COLO668 (cell line): ENCODE data around the gene MIOX.

Source experiments
- DNase-seq: peaks from one replicate; lab custom pipeline; 2025; ENCODE audit not compliant: unreplicated experiment; lab: John Stamatoyannopoulos, UW

MIOX gene

GRCh38 chr22:50489363-50490243 lies 2.9 kb downstream of the MIOX start:
- DNase-seq: no peak

GRCh38 chr22:50490531-50491308 lies 4.1 kb downstream of the MIOX start:
- peak; percentile 49 for DNase-seq

- DNase-seq: no peak
These were observed 10.4 kb downstream of the MIOX start for GRCh38 chr22:50497093-50497492.

GRCh38 chr22:50498322-50498890 lies 11.7 kb downstream of the MIOX start:
- DNase-seq: peak; percentile 73

GRCh38 chr22:50500452-50500851 lies 13.8 kb downstream of the MIOX start:
- no peak for DNase-seq

- DNase-seq: no peak
These were observed 15.4 kb downstream of the MIOX start for GRCh38 chr22:50502096-50502495.

GRCh38 chr22:50502628-50503474 lies 16.2 kb downstream of the MIOX start:
- no peak for DNase-seq

- DNase-seq: no peak
These were observed 17.0 kb downstream of the MIOX start for GRCh38 chr22:50503475-50504145.

GRCh38 chr22:50504369-50505211 lies 17.9 kb downstream of the MIOX start:
- no peak for DNase-seq

GRCh38 chr22:50505276-50505775 lies 18.7 kb downstream of the MIOX start:
- DNase-seq: no peak

GRCh38 chr22:50505776-50506610 lies 19.3 kb downstream of the MIOX start:
- DNase-seq: peak; percentile 67

GRCh38 chr22:50506611-50507420 lies 20.2 kb downstream of the MIOX start:
- DNase-seq: peak; percentile 89

- no peak for DNase-seq
These were observed 20.8 kb downstream of the MIOX start, which contains the start of gene LMF2 for GRCh38 chr22:50507421-50507990. Gene LMF2, minus strand, starts transcription at chr22:50507702. Its CDS starts 27 bp downstream, at chr22:50507675.

- DNase-seq: peak; percentile 99
These were observed 21.6 kb downstream of the MIOX start, which contains the start of gene NCAPH2 for GRCh38 chr22:50507991-50508884. Gene NCAPH2, plus strand, starts transcription at chr22:50508224. Its CDS starts 114 bp downstream, at chr22:50508338.

GRCh38 chr22:50508897-50509296 lies 22.2 kb downstream of the MIOX start:
- DNase-seq: no peak

- no peak for DNase-seq
These were observed 26.5 kb downstream of the MIOX start for GRCh38 chr22:50513175-50513574.
